ENCODE measurements around the gene PLPPR3.

The PLPPR3 gene

GRCh38 chr19:801861-802497 lies 19.8 kb downstream of the PLPPR3 start:
- TF ChIP-seq, protein P1, sequence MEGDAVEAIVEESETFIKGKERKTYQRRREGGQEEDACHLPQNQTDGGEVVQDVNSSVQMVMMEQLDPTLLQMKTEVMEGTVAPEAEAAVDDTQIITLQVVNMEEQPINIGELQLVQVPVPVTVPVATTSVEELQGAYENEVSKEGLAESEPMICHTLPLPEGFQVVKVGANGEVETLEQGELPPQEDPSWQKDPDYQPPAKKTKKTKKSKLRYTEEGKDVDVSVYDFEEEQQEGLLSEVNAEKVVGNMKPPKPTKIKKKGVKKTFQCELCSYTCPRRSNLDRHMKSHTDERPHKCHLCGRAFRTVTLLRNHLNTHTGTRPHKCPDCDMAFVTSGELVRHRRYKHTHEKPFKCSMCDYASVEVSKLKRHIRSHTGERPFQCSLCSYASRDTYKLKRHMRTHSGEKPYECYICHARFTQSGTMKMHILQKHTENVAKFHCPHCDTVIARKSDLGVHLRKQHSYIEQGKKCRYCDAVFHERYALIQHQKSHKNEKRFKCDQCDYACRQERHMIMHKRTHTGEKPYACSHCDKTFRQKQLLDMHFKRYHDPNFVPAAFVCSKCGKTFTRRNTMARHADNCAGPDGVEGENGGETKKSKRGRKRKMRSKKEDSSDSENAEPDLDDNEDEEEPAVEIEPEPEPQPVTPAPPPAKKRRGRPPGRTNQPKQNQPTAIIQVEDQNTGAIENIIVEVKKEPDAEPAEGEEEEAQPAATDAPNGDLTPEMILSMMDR (conservative IDR thresholded peaks at IDR 0.05; ENCODE audit: control insufficient read depth, insufficient read depth, low read depth, low read length), result no peak
- peak; percentile 71 for DNase-seq (ENCODE audit: low read depth)
- peak overlapping the region; percentile 38 for H3K4me3 ChIP-seq (ENCODE audit: control insufficient read depth, low read depth, low read length)

DNA sequence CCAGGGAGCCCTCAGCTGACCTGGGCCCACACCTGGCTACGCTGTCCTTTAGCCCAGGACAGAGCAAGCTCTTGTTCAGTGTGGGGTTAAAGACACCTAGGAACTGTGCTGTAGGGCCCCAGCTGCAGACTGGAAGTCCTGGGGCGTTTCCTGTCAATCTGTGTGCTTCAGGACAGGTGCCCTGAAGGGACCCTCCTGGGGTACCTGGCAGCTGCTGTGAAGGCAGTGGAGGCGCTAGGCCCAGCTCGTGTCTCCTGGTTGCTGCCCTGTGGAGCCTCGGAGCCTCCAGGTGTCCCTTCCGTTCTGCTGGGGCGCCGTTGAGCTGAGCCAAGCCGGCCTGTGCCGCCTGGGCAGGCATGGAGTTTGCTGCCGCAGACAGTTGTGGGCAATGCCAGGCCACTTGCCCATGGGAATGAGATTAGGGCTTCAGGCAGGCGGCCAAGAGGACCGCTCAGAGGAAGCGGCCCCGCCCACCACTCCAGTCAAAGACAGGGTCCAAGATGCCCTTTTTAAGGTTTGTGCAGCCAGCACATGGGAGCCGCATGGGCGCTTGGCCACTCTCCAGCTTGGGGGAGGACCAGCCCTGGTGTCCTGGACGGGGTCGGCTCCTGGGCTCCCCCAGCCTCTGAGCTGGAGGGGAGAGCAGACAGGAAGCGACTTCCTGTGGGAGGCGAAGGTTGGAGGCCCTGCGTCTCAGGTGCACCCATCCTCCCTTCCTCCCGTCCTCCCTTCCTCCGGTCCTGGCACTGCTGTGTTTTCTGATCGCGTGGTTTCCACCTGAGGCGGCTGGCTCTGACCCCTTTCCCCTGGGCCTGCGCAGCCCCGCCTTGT lies 20.5 kb downstream of the PLPPR3 start:
- peak overlapping the region; percentile 38 for H3K4me3 ChIP-seq (ENCODE audit: control insufficient read depth, low read depth, low read length)
- TF ChIP-seq, protein P1 (conservative IDR thresholded peaks at IDR 0.05; ENCODE audit: control insufficient read depth, insufficient read depth, low read depth, low read length), result no peak
- peak; percentile 55 for DNase-seq (ENCODE audit: low read depth)

GRCh38 chr19:800360-801029 lies 21.3 kb downstream of the PLPPR3 start:
- DNase-seq (ENCODE audit: low read depth), result peak; percentile 44
- peak overlapping the region; percentile 38 for H3K4me3 ChIP-seq (ENCODE audit: control insufficient read depth, low read depth, low read length)
- TF ChIP-seq, protein P1 (conservative IDR thresholded peaks at IDR 0.05; ENCODE audit: control insufficient read depth, insufficient read depth, low read depth, low read length), result no peak

- H3K4me3 ChIP-seq (ENCODE audit: control insufficient read depth, low read depth, low read length), result peak overlapping the region; percentile 88
- TF ChIP-seq, protein P1 (conservative IDR thresholded peaks at IDR 0.05; ENCODE audit: control insufficient read depth, insufficient read depth, low read depth, low read length), result peak; percentile 12
- peak; percentile 53 for DNase-seq (ENCODE audit: low read depth)
These were observed 22.5 kb downstream of the PLPPR3 start for GRCh38 chr19:799076-799881.

GRCh38 chr19:798415-799075 lies 23.2 kb downstream of the PLPPR3 start:
- peak overlapping the region; percentile 88 for H3K4me3 ChIP-seq (ENCODE audit: control insufficient read depth, low read depth, low read length)
- DNase-seq (ENCODE audit: low read depth), result no peak
- TF ChIP-seq, protein P1 (conservative IDR thresholded peaks at IDR 0.05; ENCODE audit: control insufficient read depth, insufficient read depth, low read depth, low read length), result no peak

All from fibroblast of mammary gland (primary cell).